8988T (cell line): ENCODE data around the gene PRRC1.
"Not testable (repeated sequence)": the region's sequence is repeated elsewhere in the genome, so short reads cannot be mapped to it uniquely, and the experiment has no call there.

Experiments used
- DNase-seq: peaks from one replicate; pipeline ENCODE4 v3.0.0; 2011

PRRC1 gene

DNA sequence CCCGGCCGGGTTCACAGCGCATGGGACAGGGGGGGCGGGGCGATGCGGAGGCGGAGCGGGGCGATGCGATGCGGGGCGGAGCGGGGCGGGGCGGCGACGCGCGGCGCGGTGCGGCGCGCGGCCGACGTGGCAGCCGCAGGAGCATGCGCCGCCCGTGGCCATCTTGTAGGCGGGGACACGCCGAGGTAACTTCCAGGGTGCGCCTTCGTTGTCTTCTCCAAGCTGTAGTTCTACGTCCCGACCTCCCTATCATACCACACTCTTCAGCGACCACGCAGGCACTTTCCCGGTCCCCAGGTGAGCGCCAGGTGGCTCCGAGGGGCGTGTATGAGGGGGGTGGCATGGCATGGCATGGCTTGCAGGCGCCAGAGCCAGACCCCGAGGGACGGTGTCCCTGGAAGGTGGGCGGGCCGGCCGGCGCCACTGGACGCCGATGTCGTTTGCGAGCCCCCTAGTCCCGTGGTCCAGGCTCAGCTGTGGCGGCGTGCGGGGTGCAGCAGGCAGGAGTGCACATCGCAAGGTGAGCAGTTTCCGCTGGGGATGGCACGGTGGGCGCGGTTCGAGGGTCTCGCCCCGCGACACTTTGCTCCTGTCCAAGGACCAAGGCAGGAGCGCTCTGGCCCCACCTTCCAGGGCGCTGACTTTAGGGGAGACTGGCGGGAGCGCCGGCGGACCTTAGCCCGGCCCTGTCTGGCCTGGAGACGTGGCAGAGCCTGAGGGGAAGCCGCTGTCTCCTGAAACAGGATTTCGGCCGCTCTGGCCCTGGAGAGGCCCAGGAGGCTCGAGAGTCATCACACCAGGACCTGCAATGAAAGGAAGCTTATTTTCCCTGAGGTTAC, at the start of gene PRRC1:
TSS of gene PRRC1 (plus strand) at position 161 of the 839 bp plus-strand sequence. CDS start 5,840 bp downstream, outside the sequence.
- peak; percentile 52 for DNase-seq

GRCh38 chr5:127471211-127471610, 46.2 kb upstream of the PRRC1 start:
- DNase-seq, result no peak

- no peak for DNase-seq
These were observed 44.7 kb upstream of the PRRC1 start for GRCh38 chr5:127472700-127473099.

DNA sequence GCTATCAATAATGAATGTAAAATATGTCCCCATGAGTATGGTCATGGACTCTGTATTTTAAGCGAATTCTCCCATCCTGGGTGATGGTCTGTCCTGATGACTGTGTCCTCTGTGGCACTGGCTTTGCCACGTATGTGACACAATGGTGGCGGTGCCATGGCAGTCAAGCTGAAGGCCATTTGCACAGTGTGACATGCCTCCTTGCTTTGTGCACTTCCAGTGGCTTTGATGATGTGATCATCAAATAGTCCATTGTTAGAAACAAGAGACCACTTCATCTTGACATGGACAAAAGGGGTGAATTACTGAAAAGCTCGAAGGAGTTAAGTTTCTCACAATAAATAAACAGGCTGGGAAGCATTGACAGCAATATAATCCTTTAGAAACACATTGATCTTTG, 31.0 kb upstream of the PRRC1 start:
- no peak for DNase-seq

- DNase-seq, result no peak
These were observed 24.3 kb upstream of the PRRC1 start for GRCh38 chr5:127492854-127493738.

DNA sequence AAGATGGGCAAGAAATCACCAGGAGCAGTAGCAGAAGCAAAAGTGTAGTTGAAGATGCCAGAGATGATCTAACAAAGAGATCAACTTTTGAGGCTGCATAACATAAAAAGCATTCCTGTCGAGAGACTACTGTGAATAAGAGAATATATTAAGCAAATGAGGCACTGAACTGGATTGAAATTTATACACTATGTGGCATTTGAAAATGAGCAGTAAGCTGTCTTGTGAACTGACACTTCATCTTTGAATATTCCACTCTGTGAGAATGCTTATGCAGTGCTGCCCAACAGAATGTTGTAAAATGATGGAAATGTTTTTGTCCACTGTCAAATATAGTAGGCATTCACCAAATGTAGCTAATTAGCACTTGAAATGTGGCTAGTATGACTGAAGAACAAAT, 18.9 kb upstream of the PRRC1 start:
- no peak for DNase-seq

DNA sequence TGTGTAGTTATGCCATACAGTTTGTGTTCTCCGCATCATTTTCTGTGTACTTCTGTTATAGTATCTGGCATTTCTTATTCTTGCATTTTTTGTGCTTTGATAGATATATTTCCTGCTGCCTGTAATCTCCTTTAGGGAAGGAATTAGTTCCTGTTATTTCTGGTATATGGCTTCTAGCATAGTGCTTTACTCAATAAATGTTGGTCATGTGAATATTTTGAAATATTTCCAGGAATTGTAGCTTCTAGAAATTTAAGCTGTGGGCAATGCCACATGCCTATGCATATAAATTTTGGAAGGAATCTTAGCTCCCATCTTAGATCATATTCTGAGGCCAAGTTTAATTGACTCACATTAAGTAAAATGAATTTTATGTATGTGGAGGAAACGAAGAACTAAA, 11.5 kb upstream of the PRRC1 start:
- DNase-seq, result no peak

DNA sequence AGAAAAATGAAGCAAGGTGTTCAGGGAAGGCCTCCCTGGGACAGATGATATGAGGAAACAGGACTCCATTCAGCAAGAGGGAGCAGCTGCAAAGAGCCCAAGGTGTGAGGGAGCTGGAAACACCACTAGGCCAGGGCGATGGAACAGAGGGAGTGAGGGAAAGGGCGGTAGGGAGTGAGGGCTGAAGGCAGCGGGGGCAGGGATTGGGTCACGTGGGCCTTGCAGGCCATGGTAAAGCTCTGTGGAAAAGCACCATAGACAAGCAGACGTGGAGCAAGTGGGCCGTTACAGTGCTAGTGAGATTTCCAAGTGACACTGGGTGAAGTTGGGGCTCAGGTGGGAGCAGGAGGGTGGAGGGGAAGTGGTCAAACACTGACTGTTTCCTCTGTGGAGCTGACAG, 10.8 kb upstream of the PRRC1 start:
- no peak for DNase-seq

GRCh38 chr5:127508644-127509373, 8.6 kb upstream of the PRRC1 start:
- DNase-seq, result no peak

- DNase-seq, result no peak
These were observed 4.0 kb upstream of the PRRC1 start for GRCh38 chr5:127513408-127513970.

GRCh38 chr5:127514816-127515215, 2.6 kb upstream of the PRRC1 start:
- DNase-seq, result no peak

- no peak for DNase-seq
These were observed 1.6 kb upstream of the PRRC1 start for GRCh38 chr5:127515693-127516440.

- peak; percentile 10 for DNase-seq
These were observed 345 bp upstream of the PRRC1 start for GRCh38 chr5:127517110-127517479.

- DNase-seq, result no peak
These were observed 830 bp downstream of the PRRC1 start for GRCh38 chr5:127518319-127518621.

DNA sequence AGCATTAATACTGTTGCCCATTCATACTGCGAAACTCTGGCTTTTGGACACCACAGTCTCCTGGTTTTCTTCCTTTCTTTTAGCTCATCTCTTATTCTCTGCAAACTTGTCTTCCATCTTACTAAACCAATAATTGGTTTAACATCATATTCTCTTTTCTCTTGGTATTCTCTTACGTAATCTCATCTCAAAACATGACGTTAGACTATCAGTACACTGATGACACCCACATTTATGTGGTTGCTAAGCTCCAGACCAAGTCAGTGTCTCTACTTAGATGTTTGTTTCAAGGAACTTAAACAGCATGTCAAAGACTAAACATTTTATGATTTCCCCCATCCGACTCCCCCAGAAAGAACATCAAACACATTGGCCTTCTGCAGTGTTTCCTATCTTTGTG, 2.1 kb downstream of the PRRC1 start:
- DNase-seq, result no peak

DNA sequence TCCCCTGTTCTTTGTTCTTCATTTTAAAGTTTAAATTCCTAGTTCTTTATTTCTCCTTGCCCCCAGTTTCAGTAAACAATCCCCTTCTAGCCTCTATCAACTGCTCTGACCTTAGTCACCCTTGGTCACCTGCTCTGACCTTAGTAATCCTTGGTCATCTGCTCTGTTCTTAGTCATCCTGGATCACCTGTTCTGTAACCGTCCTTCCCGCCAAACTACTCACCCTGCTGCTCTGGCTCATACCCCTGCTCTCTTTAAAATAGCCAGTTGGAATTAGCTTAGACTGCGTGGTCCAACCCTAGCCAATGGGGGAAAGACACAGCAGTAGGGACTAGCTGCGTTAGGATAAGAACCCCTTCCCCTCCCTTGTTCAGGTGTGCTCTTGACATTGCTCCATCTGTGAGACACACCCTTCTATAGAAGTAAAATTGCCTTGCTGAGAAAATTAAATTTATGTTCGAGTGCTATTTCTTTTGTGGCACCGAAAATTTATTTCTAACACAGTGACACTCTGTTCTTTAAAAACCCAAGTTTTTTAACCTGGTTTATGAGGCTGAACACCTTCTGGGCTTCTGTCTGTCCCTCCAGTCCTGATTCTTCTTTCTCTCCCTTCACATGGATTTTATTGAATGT, 3.8 kb downstream of the PRRC1 start:
- DNase-seq, result no peak

DNA sequence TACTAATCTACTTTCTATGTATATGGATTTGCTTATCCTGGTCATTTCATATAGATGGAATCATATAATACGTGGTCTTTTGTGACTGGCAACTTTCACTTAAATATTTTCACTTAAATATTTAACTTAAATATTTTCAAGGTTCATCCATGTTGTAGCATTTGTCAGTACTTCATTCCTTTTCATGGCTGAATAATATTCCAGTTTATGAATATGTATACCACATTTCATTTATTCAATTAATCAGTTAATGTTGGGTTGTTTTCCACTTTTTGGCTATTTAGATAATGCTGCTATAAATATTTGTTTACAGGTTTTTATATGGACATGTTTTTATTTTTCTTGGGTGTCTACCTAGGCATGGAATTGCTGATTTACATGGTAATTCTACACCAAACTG, 7.7 kb downstream of the PRRC1 start:
- DNase-seq, result no peak

DNA sequence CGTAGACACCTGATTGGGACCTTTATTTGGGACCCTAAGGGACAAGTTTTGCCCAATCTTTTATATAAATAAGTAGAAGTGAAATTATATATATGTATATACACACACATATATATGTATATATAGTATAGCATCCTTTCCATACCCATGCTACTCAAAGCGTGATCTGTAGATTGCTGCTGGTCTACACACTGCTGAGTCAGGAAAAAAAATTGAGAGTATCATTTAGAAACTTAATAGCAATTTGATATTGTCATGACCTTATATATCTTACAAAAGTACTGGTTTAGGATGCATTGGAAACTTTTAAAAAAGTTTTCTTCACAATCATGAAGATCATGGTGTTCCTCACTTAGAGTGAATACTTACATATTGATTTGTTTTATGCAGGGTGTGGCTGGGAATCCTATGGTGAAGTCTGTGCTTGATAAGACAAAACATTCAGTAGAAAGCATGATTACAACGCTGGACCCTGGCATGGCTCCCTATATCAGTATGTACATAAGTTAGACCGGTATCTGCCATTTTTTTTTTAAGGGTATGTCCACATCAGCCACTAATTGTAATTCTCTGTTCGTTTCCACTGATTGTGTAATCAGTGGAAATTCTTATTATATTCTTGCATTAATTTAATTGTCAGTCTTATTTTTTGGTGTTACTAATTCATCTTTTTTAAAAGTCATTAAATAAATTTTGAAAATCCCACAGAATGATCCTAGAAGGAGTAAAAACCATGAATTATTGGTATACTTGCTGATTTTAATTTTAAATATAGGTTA, 12.7 kb downstream of the PRRC1 start:
- no peak for DNase-seq

- no peak for DNase-seq
These were observed 19.2 kb downstream of the PRRC1 start for GRCh38 chr5:127536687-127537086.

DNA sequence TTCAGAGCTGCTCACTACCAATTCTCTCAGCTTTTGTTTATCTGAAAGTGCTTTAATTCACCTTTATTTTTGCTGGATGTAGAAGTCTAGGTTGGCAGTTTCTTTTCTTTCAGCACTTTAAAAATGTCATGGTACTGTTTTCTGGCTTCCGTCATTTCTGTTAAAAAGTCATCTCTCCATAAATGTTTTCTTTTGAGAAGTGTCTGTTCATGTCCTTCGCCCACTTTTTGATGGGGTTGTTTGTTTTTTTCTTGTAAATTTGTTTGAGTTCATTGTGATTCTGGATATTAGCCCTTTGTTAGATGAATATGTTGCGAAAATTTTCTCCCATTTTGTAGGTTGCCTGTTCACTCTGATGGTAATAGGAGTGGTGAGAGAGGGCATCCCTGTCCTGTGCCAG, 23.1 kb downstream of the PRRC1 start:
- DNase-seq, result not testable (repeated sequence)

- DNase-seq, result not testable (repeated sequence)
These were observed 27.8 kb downstream of the PRRC1 start for GRCh38 chr5:127545249-127545648.
